Epithelial cell of esophagus (primary cell): ENCODE measurements around the gene PFKFB2.

Experiments
- DNase-seq: peaks from one replicate; pipeline ENCODE4 v3.0.0; 2010; ENCODE audit warnings: low read depth
- H3K4me3 ChIP-seq: 2 replicates; pipeline ENCODE4 v1.5.1; 2011; ENCODE audit warnings: mild to moderate bottlenecking, low read length, control low read depth
- CTCF ChIP-seq: IDR thresholded peaks from 2 replicates; pipeline ENCODE4 v1.5.1; 2011; ENCODE audit warnings: low read depth, mild to moderate bottlenecking, low read length, control low read depth, inconsistent platforms; ENCODE audit not compliant: insufficient read depth; ENCODE audit errors: missing control alignments

PFKFB2 gene

GRCh38 chr1:207033302-207033701 is 19.8 kb upstream of the PFKFB2 start:
- TF ChIP-seq CTCF = no peak
- DNase-seq = peak; percentile 53
- H3K4me3 ChIP-seq = peak overlapping the region; percentile 25

- no peak overlapping the region for H3K4me3 ChIP-seq
- no peak for TF ChIP-seq CTCF
- DNase-seq = peak; percentile 74
Observed at GRCh38 chr1:207034208-207034607, 18.9 kb upstream of the PFKFB2 start.

- no peak overlapping the region for H3K4me3 ChIP-seq
- TF ChIP-seq CTCF = no peak
- peak; percentile 95 for DNase-seq
Observed at GRCh38 chr1:207034998-207035397, 18.1 kb upstream of the PFKFB2 start.

- no peak overlapping the region for H3K4me3 ChIP-seq
- DNase-seq = no peak
- no peak for TF ChIP-seq CTCF
Observed at GRCh38 chr1:207035877-207036551, 17.1 kb upstream of the PFKFB2 start.

GRCh38 chr1:207036865-207037264 is 16.2 kb upstream of the PFKFB2 start:
- no peak for DNase-seq
- TF ChIP-seq CTCF = no peak
- no peak overlapping the region for H3K4me3 ChIP-seq

GRCh38 chr1:207039380-207040180 is 13.5 kb upstream of the PFKFB2 start:
- no peak overlapping the region for H3K4me3 ChIP-seq
- no peak for TF ChIP-seq CTCF
- no peak for DNase-seq
